ENCODE data around the gene ADCY2. TPM values are rescaled to one million over a fixed set of nuclear protein-coding genes. Genes with fewer than 3 reads are reported as not detected.
A peak's percentile ranks its signal among the peaks of the same experiment; 100 is the strongest.

The ADCY2 gene
- total RNA-seq, 4 donors from 2014 or later = 0.34 to 2.7 (median 1.5) TPM

DNA sequence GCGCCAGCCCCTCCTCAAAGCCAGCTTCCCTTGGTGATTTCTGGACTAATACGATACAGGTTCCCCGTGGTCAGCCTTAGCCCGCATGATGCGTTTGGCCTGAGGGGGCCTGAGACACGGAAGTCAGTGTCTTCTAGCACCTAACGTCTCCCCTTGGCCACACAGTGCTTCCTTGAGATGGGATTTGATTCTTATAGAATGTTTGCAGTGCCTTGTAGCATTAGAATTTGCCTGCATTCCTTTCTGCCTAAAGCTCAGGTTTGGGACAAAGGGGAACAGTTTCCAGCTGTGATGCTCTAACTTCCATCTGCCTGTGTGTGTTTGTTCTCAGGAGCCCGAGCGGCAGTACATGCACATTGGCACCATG is 420.6 kb downstream of the ADCY2 start:
- no peaks in the 10 kb centered on the region for H3K27me3 ChIP-seq
- no peak overlapping the region for H3K27ac ChIP-seq
- H3K9me3 ChIP-seq = no peaks in the 10 kb centered on the region
- peaks cover 8 to 31% of the 10 kb centered on the region in 2 donors for H3K4me1 ChIP-seq
- TF ChIP-seq, protein P1, sequence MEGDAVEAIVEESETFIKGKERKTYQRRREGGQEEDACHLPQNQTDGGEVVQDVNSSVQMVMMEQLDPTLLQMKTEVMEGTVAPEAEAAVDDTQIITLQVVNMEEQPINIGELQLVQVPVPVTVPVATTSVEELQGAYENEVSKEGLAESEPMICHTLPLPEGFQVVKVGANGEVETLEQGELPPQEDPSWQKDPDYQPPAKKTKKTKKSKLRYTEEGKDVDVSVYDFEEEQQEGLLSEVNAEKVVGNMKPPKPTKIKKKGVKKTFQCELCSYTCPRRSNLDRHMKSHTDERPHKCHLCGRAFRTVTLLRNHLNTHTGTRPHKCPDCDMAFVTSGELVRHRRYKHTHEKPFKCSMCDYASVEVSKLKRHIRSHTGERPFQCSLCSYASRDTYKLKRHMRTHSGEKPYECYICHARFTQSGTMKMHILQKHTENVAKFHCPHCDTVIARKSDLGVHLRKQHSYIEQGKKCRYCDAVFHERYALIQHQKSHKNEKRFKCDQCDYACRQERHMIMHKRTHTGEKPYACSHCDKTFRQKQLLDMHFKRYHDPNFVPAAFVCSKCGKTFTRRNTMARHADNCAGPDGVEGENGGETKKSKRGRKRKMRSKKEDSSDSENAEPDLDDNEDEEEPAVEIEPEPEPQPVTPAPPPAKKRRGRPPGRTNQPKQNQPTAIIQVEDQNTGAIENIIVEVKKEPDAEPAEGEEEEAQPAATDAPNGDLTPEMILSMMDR (IDR thresholded peaks at IDR 0.05) = peak in 1 of 6 experiments; percentile 6
- no peak for TF ChIP-seq POLR2A (IDR thresholded peaks at IDR 0.05)
- no peaks in the 10 kb centered on the region for H3K36me3 ChIP-seq
- DNase-seq = no peak
- no peak overlapping the region for H3K4me3 ChIP-seq (replicated peaks in 1 of 3)
- intact Hi-C loops (cut with DNase I) = no loop called here
- WGBS, 2 donors = 31 to 40% methylated on average over 8 to 9 of the region's 9 CpGs

DNA sequence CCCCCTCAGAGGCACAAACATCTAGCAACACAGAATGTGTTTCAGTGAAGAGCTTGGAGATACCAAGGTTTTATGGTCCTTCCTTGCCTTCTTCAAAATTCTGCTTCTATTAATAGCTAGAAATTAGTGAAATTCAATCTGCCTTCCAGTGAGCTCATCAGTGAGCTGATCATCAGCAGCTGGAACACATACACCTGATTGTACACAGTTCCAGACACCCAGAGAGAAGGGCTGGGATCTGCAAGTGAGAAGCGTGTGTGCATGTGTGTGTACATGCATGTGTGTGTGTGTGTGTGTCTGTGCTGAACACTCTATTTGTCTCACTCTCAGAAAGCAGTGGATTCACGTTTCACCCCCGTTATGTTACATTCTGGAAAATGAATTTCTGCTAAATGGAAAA is 426.5 kb downstream of the ADCY2 start:
- no peak for DNase-seq
- 93% methylated on average over 3 of the region's 3 CpGs for WGBS, 2 donors
- H3K27me3 ChIP-seq = no peaks in the 10 kb centered on the region
- H3K4me3 ChIP-seq (replicated peaks in 1 of 3) = no peak overlapping the region
- H3K36me3 ChIP-seq = no peaks in the 10 kb centered on the region
- H3K9me3 ChIP-seq = no peaks in the 10 kb centered on the region
- no peak overlapping the region for H3K27ac ChIP-seq
- no peaks in the 10 kb centered on the region for H3K4me1 ChIP-seq
- no peak for TF ChIP-seq POLR2A (IDR thresholded peaks at IDR 0.05)
- TF ChIP-seq, protein P1 (IDR thresholded peaks at IDR 0.05) = no peak
- intact Hi-C loops (cut with DNase I) = no loop called here

DNA sequence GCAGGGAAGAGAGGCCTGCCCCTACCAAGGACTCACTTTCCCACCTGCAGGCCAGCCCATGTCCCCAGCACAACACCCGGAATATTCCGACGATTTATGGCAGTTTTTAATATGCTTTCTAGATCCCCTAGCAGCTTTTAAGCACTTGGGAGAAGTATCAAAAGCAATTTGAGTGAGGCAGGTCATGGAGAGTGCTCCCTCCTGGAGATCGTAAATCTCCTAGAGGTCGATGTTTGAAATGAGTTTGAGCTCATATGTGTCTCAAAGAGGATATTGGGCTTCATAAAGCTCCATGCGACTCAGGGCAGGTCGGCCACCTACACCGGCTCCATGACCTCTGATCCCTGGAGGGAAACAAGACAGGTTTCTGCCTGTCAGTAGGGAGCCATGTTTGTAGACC is 427.7 kb downstream of the ADCY2 start:
- Histone ChIP-seq H3K9me3 (no peaks in the 10 kb centered on the region), H3K36me3 (no peaks in the 10 kb centered on the region), H3K4me1 (no peaks in the 10 kb centered on the region), H3K4me3 (replicated peaks in 1 of 3) (no peak overlapping the region), H3K27me3 (no peaks in the 10 kb centered on the region), H3K27ac (no peak overlapping the region)
- intact Hi-C loops (cut with DNase I) = no loop called here
- 81 to 91% methylated on average over 8 of the region's 8 CpGs for WGBS, 2 donors
- TF ChIP-seq, protein P1 (IDR thresholded peaks at IDR 0.05) = no peak
- no peak for TF ChIP-seq POLR2A (IDR thresholded peaks at IDR 0.05)
- no peak for DNase-seq

DNA sequence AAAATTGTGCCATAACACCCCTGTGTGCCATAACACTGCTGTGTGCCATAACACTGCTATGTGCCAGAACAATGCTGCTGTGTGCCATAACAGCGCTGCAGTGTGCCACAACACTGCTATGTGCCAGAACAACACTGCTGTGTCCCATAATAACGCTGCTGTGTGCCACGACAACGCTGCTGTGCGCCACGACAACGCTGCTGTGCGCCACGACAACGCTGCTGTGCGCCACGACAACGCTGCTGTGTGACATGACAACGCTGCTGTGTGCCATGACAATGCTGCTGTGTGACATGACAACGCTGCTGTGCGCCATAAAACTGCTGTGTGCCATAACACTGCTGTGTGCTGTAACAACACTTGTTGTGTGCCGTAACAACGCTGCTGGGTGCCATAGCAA is 429.1 kb downstream of the ADCY2 start:
- no peak for DNase-seq
- Histone ChIP-seq H3K27me3 (no peaks in the 10 kb centered on the region), H3K4me3 (replicated peaks in 1 of 3) (no peak overlapping the region), H3K9me3 (no peaks in the 10 kb centered on the region), H3K4me1 (no peaks in the 10 kb centered on the region), H3K27ac (no peak overlapping the region), H3K36me3 (no peaks in the 10 kb centered on the region)
- TF ChIP-seq POLR2A (IDR thresholded peaks at IDR 0.05) = no peak
- WGBS, 2 donors = 91 to 95% methylated on average over 16 to 18 of the region's 18 CpGs
- intact Hi-C loops (cut with DNase I) = no loop called here

DNA sequence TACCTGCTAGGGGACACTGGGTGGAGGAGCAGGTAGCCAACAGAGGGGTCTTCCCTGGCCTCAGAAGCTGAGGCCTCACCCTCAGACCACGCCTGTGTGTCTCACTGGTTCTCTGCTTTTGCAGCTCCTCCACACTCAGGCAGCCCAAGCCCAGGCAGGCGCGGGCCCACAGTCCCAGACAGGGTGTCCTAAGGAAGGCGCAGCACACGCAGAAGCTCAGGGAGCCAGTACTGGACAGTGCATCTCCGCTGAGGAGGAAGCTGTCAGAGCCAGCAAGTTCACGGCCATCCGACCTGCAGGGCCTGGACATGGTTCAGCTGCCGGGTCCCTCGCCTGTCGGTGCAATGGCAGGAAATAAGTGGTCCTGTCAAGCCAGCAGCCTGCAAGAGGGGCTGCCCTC is 429.7 kb downstream of the ADCY2 start:
- H3K27me3 ChIP-seq = no peaks in the 10 kb centered on the region
- no peaks in the 10 kb centered on the region for H3K4me1 ChIP-seq
- H3K36me3 ChIP-seq = no peaks in the 10 kb centered on the region
- no peak for DNase-seq
- 66 to 72% methylated on average over 7 to 10 of the region's 11 CpGs for WGBS, 2 donors
- H3K4me3 ChIP-seq (replicated peaks in 1 of 3) = no peak overlapping the region
- intact Hi-C loops (cut with DNase I) = no loop called here
- no peaks in the 10 kb centered on the region for H3K9me3 ChIP-seq
- no peak overlapping the region for H3K27ac ChIP-seq
- TF ChIP-seq, protein P1 (IDR thresholded peaks at IDR 0.05) = no peak
- no peak for TF ChIP-seq POLR2A (IDR thresholded peaks at IDR 0.05)

DNA sequence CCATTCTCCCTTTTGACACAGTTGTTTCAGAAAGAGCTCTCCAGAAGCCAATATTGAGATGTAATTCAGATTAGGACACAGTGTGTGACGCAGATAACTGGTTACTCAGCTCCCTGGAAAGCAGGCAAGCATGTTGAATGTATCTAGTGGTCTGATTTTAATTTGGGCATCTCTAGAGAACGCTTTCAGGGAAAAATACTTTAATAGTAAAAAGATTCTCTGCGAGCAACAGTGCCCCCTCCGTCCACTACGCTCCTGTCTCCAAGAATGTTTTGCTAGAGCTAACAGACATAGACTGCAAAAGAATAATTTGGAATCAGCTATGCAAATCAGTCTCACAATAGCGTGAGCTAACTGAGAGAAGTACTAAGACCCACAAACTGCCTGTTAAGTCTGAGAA is 431.7 kb downstream of the ADCY2 start:
- no peak overlapping the region for H3K27ac ChIP-seq
- no peaks in the 10 kb centered on the region for H3K4me1 ChIP-seq
- H3K4me3 ChIP-seq (replicated peaks in 1 of 3) = no peak overlapping the region
- 65 to 72% methylated on average over 6 of the region's 6 CpGs for WGBS, 2 donors
- intact Hi-C loops (cut with DNase I) = no loop called here
- TF ChIP-seq, protein P1 (IDR thresholded peaks at IDR 0.05) = no peak
- TF ChIP-seq POLR2A (IDR thresholded peaks at IDR 0.05) = no peak
- H3K36me3 ChIP-seq = no peaks in the 10 kb centered on the region
- no peaks in the 10 kb centered on the region for H3K27me3 ChIP-seq
- H3K9me3 ChIP-seq = no peaks in the 10 kb centered on the region
- no peak for DNase-seq
